CD4-positive, alpha-beta T cell treated with Interleukin-4 for 4 hours (primary cell): ENCODE results near the gene HBA1.
"Not testable (repeated sequence)": the region's sequence is repeated elsewhere in the genome, so short reads cannot be mapped to it uniquely, and the experiment has no call there.

Experiments used
- DNase-seq: peaks from one replicate; pipeline ENCODE4 v3.0.0-alpha.2; 2020

Gene HBA1

DNA sequence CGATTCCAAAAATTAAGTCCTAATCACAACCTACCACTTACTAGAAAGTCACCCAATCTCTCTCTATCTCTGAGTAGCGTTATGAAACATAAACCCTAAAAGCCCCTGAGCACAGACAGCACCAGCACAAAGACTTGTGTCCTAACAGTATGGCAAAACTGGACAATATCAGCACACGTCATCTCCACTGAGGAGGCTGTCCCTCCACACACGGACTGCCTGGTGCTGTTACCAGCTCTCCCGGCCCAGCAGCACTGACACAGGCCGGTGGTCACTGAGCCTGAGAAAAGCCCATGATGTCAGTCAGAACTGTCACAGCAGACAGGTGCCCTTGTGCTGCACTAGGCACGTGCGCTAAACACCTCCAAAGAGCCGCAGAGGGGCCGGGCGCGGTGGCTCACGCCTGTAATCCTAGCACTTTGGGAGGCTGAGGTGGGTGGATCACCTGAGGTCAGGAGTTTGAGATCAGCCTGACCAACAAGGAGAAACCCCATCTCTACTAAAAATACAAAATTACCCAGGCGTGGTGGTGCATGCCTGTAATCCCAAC is 35.2 kb downstream of the HBA1 start:
- not testable (repeated sequence) for DNase-seq

DNA sequence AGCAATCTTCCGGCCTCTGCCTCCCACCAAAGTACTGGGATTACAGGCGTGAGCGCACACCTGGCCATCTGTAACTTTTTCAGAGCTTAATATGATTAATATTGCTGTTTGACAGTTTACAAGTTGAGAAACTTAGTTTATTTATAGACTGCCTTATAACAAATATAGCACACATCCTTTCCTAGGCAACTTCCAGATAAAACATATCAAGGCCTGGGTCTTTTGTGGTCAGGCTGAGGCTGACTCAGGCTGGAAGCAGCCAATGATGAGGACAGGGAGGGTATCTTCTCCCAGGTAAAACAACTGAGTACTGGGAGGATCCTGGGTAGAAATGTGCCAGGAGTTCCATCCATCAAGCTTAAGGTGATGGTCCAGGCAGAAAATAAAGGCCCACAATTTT is 36.5 kb downstream of the HBA1 start:
- DNase-seq, result no peak

DNA sequence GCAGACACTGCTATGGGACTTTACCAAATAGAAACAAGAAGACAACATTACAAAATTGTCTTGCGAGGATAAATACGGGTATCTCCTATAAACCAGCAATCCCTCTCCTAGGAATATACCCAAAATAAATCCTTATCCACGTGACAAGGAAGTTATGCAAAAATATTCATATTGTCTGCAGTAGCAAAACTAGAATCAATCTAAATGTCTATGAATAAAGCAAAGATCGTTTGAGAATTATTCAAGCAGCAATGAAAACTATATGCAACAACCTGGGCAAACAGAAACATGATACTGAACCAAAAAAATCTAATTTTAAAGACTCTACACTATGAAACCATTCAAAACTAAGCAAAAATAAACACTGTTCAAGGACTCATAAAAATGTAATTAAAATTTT is 43.5 kb downstream of the HBA1 start:
- DNase-seq, result no peak
